HG02870 (cell line): ENCODE results near the gene VTA1.
"Not testable (repeated sequence)": the region's sequence is repeated elsewhere in the genome, so short reads cannot be mapped to it uniquely, and the experiment has no call there.

ENCODE experiments used
- ATAC-seq: cut with Tn5 transposase; IDR thresholded peaks from one replicate; pipeline ENCODE4 v1.9.1; 2021; ENCODE audit warnings: mild to moderate bottlenecking, moderate library complexity; ENCODE audit not compliant: unreplicated experiment

Gene VTA1

DNA sequence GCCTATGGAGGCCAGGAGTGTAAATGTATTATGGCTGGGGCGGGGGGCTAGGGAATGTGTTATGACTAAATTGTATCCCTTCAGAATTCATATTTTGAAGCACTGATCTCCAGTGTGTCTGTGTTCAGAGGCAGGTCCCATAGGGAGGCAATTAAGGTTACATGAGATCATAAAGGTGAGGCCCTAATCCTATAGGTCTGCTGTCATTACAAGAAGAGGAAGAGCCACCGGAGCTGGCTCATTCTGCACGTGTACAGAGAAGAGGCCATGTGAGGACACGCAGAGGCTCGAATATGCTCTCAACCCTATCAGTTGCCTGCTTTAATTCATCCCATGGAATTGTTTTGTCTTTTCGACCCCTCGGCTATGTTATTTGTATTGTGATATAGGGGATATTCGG, 76.9 kb downstream of the VTA1 start:
- no peak for ATAC-seq

DNA sequence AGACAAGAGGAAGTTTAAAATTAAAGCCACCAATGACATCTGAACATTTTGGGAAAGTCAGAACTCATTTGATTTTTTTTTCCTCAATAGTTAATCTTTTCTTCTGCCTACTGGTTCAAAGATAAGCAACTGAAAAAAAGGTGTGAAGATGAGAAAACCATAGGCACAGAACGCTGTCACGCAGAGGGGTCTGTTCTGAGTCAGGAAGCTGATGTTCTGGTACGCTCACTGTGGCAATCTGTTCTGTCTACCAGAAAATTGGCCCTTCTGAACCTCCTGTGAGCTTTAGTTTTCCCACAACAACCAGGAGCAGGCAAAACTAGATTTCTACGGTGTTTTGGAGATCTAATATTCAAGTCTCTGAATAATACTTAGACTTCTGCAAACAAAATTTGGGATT, 78.1 kb downstream of the VTA1 start:
- no peak for ATAC-seq

DNA sequence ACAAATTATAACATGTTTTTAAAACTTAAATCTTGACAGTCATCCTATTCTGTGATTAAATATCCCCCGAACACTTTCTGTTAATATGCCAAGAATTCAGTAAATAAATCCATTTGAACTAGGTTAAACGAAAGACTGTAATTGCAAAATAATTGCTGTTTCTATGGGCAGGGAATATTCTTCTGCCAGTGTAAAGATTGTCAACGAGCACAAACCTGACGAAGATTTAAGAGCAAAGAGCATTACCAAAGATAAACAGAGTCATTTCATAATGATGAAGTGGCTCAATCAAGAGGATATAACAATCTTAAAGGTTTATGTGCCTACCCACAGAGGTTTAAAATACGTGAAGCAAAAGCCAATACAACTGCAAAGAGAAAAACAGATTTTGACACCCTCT, 78.5 kb downstream of the VTA1 start:
- ATAC-seq: no peak

DNA sequence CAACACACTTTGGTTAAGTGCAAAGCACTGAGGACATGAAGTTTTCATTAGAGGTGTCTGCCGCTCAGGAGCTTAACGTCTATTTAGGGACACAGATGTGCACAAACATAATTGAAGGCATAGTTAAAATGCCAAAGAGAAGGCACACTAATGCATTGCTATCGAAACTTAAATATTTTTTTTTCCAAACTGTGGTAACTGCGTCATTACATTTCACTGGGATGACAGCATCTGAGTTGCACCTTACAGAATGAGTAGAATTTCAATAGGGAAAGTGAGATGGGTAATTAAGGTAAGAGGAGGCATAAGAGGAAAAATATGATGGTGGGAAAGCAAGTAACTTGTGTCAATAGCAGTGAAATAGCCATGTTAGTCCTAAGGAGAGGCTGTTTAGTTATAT, 79.7 kb downstream of the VTA1 start:
- ATAC-seq: no peak

DNA sequence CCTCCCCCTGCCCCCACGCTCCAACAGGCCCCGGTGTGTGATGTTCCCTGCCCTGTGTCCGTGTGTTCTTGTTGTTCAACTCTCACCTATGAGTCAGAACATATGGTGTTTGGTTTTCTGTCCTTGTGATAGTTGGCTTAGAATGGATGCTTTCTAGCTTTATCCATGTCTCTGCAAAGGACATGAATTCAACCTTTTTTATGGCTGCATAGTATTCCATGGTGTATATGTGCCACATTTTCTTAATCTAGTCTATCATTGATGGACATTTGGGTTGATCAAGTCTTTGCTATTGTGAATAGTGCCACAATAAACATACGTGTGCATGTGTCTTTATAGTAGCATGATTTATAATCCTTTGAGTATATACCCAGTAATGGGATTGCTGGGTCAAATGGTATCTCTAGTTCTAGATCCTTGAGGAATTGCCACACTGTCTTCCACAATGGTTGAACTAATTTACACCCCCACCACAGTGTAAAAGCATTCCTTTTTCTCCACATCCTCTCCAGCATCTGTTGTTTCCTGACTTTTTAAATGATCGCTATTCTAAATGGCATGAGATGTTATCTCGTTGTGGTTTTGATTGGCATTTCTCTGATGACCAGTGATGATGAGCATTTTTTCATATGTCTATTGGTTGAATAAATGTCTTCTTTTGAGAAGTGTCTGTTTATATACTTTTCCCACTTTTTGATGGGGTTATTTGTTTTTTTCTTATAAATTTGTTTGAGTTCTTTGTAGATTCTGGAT, 82.6 kb downstream of the VTA1 start:
- ATAC-seq: not testable (repeated sequence)

DNA sequence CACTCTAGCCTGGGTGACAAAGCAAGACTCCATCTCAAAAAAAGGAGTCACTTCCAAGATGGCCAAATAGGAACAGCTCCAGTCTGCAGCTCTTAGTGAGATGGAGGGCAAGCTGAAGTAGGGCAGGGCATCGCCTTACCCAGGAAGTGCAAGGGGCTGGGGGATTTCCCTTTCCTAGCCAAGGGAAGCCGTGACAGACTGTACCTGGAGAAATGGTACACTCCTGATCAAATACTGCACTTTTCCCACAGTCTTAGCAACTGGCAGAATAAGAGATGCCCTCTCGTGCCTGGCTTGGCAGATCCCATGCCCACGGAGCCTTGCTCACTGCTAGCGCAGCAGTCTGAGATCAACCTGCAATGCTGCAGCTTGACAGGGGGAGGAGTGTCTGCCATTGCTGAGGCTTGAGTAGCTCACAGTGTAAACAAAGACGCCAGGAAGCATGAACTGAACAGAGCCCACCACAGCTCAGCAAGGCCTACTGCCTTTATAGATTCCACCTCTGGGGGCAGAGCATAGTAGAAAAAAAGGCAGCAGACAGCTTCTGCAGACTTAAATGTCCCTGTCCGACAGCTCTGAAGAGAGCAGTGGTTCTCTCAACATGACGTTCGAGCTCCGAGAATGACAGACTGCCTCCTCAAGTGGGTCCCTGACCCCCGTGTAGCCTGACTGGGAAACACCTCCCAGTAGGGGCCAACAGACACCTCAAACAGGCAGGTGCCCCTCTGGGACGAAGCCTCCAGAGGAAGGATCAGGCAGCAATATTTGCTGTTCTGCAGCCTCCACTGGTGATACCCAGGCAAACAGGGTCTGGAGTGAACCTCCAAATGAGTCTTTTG, 85.4 kb downstream of the VTA1 start:
- not testable (repeated sequence) for ATAC-seq

DNA sequence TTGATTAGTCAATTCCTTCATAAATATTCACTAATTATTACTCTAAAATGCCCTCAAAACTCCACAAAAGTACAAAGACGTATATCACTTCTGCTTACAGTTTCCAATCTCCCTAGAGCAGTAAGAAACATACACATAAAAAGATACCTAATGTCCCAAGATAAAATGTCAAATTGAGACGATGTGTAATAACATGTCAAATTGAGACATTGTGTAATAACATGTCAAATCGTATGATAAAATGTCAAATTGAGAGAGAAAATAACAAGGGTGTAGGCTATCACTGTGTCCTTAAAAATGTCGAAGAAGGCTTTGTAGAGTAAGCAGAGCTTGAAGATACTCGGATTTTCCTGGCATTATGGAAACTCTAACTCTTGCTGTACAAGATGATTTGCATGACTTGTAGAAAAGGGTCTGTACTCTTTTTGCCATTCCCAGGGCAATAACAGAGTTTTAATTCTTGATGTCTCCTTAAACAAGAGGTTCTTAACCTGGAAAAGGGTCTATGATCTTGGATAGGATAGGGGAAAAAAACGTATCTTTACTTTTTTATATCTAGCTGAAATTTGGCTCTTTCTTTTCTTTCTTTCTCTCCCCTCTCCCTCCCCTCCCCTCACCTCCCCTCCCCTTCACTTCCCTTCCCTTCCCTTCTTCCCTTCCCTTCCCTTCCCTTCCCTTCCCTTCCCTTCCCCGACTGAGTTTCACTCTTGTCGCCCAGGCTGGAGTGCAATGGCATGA, 87.1 kb downstream of the VTA1 start:
- no peak for ATAC-seq

DNA sequence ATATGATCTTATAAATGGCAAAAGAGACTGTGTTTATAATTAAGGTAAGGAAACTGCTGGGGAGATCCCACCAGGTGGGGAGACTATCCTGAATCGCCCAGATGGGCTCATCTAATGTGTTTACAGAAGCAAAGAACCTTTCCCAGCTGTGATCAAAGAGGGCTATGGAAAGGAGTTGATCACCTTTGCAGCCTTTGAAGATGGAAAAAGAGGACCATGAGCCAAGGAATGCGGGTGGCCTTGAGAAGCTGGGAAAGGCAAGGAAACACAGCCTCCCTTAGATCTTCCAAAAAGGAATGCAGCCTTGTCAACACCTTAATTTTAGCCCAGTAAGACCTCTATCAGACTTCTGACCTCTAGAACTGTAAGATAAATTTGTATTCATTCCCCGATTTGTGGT, 88.2 kb downstream of the VTA1 start:
- no peak for ATAC-seq

DNA sequence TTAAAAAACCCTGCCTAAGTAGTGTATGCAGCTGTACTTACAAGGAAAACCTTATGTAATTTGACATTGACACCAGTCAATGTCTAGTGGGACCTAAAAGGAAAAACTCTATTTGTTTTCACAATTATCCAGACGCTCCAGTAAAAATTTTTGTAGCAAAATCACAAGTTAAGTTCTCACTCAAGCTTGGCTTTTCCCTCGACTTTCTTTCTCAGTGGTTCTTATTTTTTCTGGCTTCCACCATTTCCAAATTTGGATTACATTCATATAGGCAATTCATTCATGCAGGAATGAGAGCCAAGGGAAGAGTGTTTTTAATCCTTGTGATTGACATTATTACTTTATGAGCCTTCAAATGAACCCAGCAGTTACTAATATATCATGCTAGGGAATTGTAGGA, 88.7 kb downstream of the VTA1 start:
- no peak for ATAC-seq

DNA sequence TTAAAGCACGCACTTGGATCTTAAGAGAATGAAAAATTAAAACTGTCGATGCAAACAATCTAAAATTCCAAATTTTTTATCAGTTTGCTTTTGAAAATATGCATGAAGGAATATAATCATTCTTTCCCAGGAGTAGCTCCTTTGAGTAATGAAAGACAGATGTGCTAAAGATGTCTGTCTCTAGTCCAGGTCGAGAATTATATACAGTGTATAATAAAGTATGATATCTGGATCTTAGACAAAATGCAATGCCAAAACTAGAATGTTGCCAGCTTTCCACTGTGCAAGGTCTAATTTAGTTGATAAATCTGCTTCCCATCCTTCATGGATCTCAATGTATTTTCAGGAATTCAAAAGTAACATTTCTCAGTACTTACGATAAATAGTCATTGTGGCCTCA, 89.6 kb downstream of the VTA1 start:
- no peak for ATAC-seq

DNA sequence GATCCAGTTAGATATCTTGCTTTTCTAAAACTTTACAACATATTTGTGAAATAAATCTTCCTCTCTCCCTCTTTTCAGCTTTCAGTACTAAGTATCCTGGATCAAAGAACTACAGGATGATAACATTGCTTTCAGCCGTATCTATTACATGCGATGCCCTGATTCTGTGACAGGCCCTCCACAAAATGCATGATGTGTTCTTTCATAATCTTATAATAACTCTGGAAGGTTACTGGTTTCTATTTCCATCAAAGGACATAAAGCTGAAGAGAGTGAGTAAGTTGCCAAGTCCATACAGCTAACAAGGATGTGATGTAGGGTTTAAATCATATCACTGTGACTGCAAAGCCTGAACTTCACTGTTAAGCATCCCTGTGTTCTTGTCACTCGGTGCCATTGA, 91.8 kb downstream of the VTA1 start:
- no peak for ATAC-seq

DNA sequence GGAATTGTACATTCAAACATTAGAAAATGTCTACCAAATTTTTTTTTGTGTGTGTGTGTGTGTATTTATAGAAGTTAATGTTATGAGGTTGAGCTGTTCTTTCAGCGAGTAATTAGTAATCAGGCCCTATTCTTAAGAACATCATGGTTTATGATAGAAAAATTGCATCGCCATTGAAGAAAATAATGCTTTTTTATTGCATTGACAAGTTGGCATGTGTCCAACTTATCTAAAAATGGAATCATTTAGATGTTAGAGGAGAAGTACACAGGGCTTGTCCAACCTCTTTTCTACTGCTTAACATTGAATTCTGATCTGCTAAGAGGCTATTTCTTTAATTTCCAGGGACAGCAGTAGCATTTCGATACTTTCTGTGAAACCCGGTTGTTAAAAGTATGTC, 93.1 kb downstream of the VTA1 start:
- no peak for ATAC-seq

DNA sequence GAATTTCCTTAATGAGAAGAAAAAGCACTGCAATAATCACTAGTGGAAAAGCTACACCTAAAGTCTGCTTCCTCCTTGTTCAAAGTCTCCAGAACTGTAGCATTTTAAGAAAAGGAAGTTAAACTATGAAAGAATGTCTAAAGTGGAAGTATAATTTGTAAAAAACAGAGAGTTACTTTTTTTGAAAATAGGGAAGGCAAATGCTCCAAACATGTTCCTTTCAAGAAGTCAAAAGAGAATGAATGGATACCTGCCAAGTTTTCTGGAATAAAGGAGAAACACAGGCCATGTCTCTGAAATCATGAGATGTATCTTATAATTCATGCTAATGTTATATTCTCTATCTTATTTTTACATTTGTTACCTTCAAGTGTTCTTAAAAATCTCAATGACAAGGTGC, 94.0 kb downstream of the VTA1 start:
- ATAC-seq: no peak

DNA sequence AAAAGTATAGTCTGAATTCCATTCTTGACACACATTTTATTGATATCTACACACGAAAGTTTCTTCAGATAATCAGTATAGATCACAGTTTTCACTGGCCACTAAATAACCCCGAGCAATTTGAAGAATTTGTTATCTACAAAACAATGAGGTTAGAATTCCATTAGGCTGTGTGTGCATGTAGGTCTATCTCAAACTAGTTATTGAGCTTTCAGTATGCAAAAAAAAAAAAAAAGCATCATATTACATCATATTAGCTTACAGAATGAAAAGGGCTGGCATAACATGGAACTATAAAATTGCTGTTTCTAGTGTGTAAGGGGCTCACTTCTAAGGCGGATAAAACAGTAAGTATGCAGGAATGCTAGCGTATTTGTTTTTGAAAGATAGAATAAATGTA, 95.2 kb downstream of the VTA1 start:
- no peak for ATAC-seq

DNA sequence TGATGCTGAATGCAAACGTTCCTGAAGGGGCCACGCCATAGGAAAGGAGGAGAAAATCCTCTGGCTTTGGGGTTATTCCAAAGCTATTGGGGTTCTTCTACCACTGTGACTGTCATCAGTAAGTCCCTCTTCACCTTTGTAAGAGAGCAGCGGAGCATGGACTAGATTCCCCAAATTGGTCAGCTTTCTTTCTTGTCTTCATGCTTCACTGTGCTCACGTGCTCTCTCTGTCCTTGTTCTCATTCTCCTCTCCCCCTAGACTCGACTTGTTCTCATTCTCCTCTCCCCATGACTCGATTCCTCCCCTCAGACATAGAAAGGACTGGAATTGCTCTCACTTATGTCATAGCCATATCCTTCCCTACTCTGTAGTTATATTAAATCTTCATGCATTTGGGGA, 99.9 kb downstream of the VTA1 start:
- ATAC-seq: peak; percentile 90

DNA sequence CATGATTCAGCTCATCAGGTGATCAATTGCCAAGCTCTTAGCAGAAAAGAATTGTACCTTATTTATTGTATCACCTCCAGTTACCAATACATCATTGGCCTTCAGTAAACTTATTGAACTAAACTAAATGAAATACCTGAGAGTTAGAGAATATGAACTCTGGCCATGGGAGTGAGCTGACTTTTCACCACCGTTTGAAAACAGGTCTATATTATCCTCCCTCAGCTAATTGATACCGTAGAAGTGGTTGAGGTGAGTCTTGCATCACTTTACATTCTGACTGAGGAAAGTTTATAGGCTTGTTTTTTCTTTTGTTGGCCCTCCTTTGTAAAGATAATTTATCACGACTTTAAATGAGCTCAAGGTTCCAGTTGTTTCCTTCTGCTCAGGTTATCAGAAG, 102.2 kb downstream of the VTA1 start:
- ATAC-seq: no peak

DNA sequence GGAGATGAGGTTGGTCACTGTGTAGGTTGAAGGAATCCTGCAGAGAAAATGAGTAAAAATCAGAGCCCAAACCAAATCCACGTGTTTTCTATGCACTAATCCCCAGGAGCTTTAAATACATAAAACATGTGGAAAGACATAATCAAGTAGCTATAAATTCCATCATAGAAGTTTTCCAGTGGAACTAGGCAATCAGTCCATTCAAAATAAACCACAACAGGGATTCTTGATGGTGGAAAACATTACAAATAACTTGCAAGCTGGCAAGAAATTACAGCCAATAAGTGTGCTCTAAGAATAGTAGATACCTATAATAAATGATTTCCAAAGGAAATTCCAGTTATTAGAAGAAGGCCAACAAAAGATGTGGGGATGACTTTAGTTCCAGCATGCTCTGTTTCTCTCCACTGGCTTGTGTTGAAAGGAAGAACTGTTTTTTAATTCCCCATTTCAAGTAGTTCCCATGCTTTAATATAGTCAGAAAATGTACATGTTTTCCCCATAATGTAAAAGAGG, 104.9 kb downstream of the VTA1 start:
- ATAC-seq: no peak

DNA sequence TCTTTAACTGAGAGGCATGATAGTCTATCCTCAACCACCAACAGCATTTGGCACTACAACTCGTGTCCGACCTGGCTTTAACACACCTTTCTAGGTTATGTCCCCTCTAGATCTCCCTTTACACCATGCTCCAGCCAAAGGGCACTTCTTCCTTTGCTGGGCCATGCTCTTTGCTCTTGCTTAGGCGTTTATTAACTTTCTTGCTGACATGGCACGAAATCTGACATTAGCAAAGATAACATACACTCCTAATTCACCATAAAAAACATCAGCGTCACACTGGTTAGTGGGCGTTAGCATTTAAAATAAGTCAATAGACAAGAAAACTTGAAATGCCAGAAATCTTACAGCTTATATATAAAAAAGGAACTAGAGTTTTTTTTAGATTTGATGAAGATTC, 107.5 kb downstream of the VTA1 start:
- ATAC-seq: no peak

DNA sequence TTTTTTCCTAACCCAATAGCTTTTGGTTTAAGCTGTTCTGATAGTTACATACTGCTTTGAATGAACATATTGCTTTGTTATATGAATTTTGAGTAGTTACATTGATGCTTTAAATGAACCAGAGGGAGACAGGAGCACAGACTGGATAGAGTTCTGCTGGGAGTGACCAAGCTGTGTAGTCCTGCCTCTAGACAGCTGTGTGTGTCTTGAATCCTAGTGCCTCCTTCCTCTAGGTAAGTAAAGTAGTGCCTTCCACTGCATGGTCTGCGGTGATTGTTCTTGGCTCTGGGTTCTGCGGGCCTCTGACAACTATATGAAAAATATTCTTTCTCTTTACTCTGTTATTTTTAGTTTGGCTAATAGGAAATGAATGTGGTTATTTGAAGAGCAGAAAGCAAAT, 108.7 kb downstream of the VTA1 start:
- no peak for ATAC-seq

DNA sequence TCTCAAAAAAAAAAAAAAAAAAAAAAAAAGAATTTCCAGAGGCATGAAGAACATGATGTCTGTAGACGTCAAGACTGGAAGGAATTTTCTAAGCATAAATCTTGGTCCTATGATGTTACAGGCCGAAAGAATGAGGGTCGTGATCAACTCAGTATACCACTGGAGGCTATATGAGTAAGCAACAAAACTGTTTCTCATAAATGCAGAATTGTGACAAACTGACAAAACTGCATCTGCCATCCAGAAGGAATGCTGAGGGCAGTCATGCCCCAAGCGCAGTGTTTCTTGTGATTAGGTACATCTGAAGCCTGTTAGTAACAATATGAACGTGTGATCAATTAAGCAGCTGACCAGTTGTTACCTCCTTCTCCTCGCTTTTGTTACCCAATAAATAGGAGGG, 111.2 kb downstream of the VTA1 start:
- no peak for ATAC-seq

DNA sequence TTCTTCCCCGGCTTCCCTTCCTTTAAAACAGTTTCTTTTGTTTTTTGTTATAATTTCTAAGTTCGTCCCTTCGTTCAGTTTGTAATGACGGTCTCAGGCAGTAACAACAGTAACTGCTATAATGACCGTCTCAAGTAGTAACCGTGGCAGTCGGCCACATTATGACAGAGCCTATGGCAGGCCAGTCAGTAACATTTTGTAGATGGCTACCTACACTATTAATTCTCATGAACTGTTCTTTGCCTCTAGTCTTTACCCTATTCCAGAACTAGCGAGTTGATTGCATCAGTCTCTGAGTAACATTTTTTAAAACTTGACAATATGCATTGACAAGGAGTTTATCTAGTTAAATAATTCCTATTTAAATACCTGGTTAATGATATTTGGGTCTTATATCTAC, 111.7 kb downstream of the VTA1 start:
- no peak for ATAC-seq

DNA sequence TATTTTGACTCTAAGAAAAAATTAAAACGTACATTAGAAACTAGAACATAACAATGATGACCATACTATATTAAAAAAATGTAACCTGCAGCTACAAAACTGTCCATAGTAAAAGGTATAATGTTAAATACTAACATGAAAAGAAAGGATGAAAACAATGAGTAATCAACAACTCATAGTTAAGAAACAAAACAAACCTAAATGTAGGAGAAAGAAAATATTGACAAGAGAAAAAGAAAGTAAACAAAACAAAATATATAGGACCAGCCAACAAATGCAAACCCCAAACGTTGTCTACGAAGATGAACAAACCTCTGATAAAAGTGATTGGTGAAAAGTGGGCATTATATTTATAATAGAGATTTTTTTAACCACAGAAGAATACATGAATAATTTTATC, 113.7 kb downstream of the VTA1 start:
- ATAC-seq: no peak
